ENCODE measurements around the gene SIM2.

The SIM2 gene

DNA sequence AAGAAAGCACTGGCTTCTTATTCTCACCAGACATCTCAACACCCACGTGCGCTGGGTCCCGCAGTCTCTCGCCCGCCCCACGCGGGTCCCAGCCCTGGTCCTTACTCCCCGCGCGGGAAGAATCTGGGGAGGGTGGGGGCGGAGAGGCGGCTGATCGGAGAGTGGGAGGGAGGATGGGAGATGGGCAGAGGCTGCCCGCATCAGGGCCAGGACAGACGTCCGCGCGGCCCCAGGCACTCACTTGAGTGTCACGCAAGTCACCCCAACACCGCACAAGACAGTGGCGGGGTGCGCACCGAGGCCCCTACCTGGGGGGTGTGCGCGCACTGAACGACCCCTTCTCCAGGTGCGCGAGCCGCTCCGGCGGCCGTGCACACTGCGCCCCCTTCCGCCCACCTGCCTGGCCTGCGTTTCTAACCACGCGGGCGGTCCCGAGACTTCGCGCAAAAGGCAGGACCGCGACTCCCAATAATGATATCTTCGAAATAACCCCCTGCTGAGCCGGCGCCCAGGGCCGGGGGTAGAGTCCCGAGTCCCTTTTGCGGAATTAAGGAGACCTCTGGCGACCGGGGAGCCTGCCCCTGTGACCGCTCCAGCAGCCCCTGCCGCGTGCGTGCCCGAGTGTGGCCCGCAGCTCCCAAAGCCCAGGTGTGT is 6.0 kb upstream of the SIM2 start:
- Histone ChIP-seq H3K9ac (ENCODE audit: low read length) (no peak overlapping the region), H3K79me2 (ENCODE audit: low read length) (no peaks in the 10 kb centered on the region), H3K9me3 (ENCODE audit: insufficient read depth, low read length) (no peaks in the 10 kb centered on the region), H3K27me3 (ENCODE audit: low read depth, low read length) (no peaks in the 10 kb centered on the region), H3K4me3 (ENCODE audit: low read length) (no peak overlapping the region), H2AFZ (ENCODE audit: low read depth, low read length) (no peak overlapping the region), H3K4me2 (ENCODE audit: low read length) (no peak overlapping the region), H4K20me1 (ENCODE audit: insufficient read depth, low read length) (no peaks in the 10 kb centered on the region), H3K27ac (ENCODE audit: low read length) (no peak overlapping the region), H3K4me1 (ENCODE audit: low read length) (no peaks in the 10 kb centered on the region), H3K36me3 (replicated peaks; ENCODE audit: low read depth, low read length) (no peaks in the 10 kb centered on the region)
- TF ChIP-seq CTCF (IDR thresholded peaks at IDR 0.05; ENCODE audit: low read depth, low read length), result no peak

- Histone ChIP-seq H3K79me2 (ENCODE audit: low read length) (no peaks in the 10 kb centered on the region), H2AFZ (ENCODE audit: low read depth, low read length) (no peak overlapping the region), H3K4me3 (ENCODE audit: low read length) (no peak overlapping the region), H3K27ac (ENCODE audit: low read length) (no peak overlapping the region), H4K20me1 (ENCODE audit: insufficient read depth, low read length) (no peaks in the 10 kb centered on the region), H3K36me3 (replicated peaks; ENCODE audit: low read depth, low read length) (no peaks in the 10 kb centered on the region), H3K4me1 (ENCODE audit: low read length) (no peaks in the 10 kb centered on the region), H3K9me3 (ENCODE audit: insufficient read depth, low read length) (no peaks in the 10 kb centered on the region), H3K27me3 (ENCODE audit: low read depth, low read length) (no peaks in the 10 kb centered on the region), H3K9ac (ENCODE audit: low read length) (no peak overlapping the region), H3K4me2 (ENCODE audit: low read length) (no peak overlapping the region)
- TF ChIP-seq EZH2phosphoT487 (IDR thresholded peaks at IDR 0.05; ENCODE audit: low read depth), result no peak
- no peak for TF ChIP-seq CTCF (IDR thresholded peaks at IDR 0.05; ENCODE audit: low read depth, low read length)
Observed at GRCh38 chr21:36693489-36694030, 5.4 kb upstream of the SIM2 start.

- no peak overlapping the region for H3K27ac ChIP-seq (ENCODE audit: low read length)
- no peaks in the 10 kb centered on the region for H3K36me3 ChIP-seq (replicated peaks; ENCODE audit: low read depth, low read length)
- TF ChIP-seq CTCF (IDR thresholded peaks at IDR 0.05; ENCODE audit: low read depth, low read length), result no peak
Observed at GRCh38 chr21:36694031-36694515, 4.8 kb upstream of the SIM2 start.

DNA sequence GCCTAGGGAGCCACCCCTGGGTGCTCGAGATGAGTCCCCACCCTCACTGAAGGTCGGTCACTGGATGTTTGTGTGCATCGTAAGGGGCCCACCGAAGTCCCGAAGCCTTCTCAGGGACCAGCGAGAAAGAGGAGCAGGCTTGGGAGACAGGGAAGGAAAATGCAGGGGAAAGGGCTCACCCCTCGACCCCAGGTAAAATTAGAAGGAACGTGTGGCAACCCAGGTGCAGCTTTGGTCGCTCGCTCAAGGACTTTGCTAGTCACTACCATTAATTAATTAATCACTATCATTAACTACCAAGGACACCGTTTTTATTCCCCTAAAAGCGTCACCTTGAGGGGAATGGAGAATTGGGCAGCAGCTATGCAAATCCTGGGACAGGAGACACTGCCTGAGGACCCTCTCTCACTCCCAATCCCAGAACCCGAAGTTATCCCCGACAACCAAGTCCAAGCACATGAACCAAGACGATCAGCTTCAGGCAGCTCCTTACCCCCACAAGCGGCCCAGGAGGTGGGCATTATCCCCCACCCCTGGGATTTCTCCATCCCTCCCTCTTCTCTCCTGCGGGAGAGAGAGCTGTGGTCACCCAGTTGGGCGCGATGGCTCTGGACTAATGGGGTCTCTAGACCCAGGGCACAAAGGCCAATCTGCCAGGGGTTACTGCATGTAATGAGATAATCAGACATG is 4.2 kb upstream of the SIM2 start:
- H2AFZ ChIP-seq (ENCODE audit: low read depth, low read length), result no peak overlapping the region
- H3K27ac ChIP-seq (ENCODE audit: low read length), result no peak overlapping the region
- H3K4me2 ChIP-seq (ENCODE audit: low read length), result no peak overlapping the region
- no peaks in the 10 kb centered on the region for H3K27me3 ChIP-seq (ENCODE audit: low read depth, low read length)
- no peaks in the 10 kb centered on the region for H3K9me3 ChIP-seq (ENCODE audit: insufficient read depth, low read length)
- no peak overlapping the region for H3K9ac ChIP-seq (ENCODE audit: low read length)
- no peaks in the 10 kb centered on the region for H3K36me3 ChIP-seq (replicated peaks; ENCODE audit: low read depth, low read length)
- no peak overlapping the region for H3K4me3 ChIP-seq (ENCODE audit: low read length)
- no peaks in the 10 kb centered on the region for H4K20me1 ChIP-seq (ENCODE audit: insufficient read depth, low read length)
- no peak for TF ChIP-seq EZH2phosphoT487 (IDR thresholded peaks at IDR 0.05; ENCODE audit: low read depth)
- no peak for TF ChIP-seq CTCF (IDR thresholded peaks at IDR 0.05; ENCODE audit: low read depth, low read length)
- no peaks in the 10 kb centered on the region for H3K79me2 ChIP-seq (ENCODE audit: low read length)
- no peaks in the 10 kb centered on the region for H3K4me1 ChIP-seq (ENCODE audit: low read length)

More at GRCh38 chr21:36694031-36694515, 4.8 kb upstream of the SIM2 start:
- Histone ChIP-seq H2AFZ (ENCODE audit: low read depth, low read length) (no peak overlapping the region), H3K4me3 (ENCODE audit: low read length) (no peak overlapping the region), H3K79me2 (ENCODE audit: low read length) (no peaks in the 10 kb centered on the region), H3K9ac (ENCODE audit: low read length) (no peak overlapping the region), H4K20me1 (ENCODE audit: insufficient read depth, low read length) (no peaks in the 10 kb centered on the region), H3K9me3 (ENCODE audit: insufficient read depth, low read length) (no peaks in the 10 kb centered on the region), H3K27me3 (ENCODE audit: low read depth, low read length) (no peaks in the 10 kb centered on the region), H3K4me2 (ENCODE audit: low read length) (no peak overlapping the region), H3K4me1 (ENCODE audit: low read length) (no peaks in the 10 kb centered on the region)
